Measurements from ENCODE around the gene COL6A6. TPM values are rescaled to one million over a fixed set of nuclear protein-coding genes. Genes with fewer than 3 reads are reported as not detected.

Gene COL6A6
- total RNA-seq, 1 donor from 2014 or later: not detected

GRCh38 chr3:130558366-130558765 is 41.4 kb downstream of the COL6A6 start:
- no peaks in the 10 kb centered on the region for H3K9me3 Mint-ChIP-seq
- TF ChIP-seq CTCF (IDR thresholded peaks at IDR 0.05): no peak
- CTCF ChIA-PET: no interaction called here
- H3K27me3 Mint-ChIP-seq: peaks cover 9% of the 10 kb centered on the region
- no peak overlapping the region for H3K27ac Mint-ChIP-seq
- POLR2A ChIA-PET: no interaction called here
- DNase-seq (no peak), ATAC-seq (ENCODE audit: low read depth) (no peak)
- no peaks in the 10 kb centered on the region for H3K4me1 Mint-ChIP-seq
- no peaks in the 10 kb centered on the region for H3K36me3 Mint-ChIP-seq (ENCODE audit: low read depth)
- intact Hi-C loops (cut with micrococcal nuclease): no loop called here
- H3K4me3 Mint-ChIP-seq: no peak overlapping the region

- POLR2A ChIA-PET: no interaction called here
- ATAC-seq (ENCODE audit: low read depth): no peak
- CTCF ChIA-PET: no interaction called here
- H3K36me3 Mint-ChIP-seq (ENCODE audit: low read depth): no peaks in the 10 kb centered on the region
- no peaks in the 10 kb centered on the region for H3K27me3 Mint-ChIP-seq
- TF ChIP-seq CTCF (IDR thresholded peaks at IDR 0.05): no peak
- no peaks in the 10 kb centered on the region for H3K9me3 Mint-ChIP-seq
- intact Hi-C loops (cut with micrococcal nuclease): no loop called here
- H3K27ac Mint-ChIP-seq: no peak overlapping the region
- DNase-seq: no peak
- H3K4me1 Mint-ChIP-seq: no peaks in the 10 kb centered on the region
- no peak overlapping the region for H3K4me3 Mint-ChIP-seq
Observed at GRCh38 chr3:130565224-130565623, 48.2 kb downstream of the COL6A6 start.

Other genes with a start within 250 kb of the COL6A6 start
- gene COL6A5, start 171.5 kb upstream of the COL6A6 start, total RNA-seq: not detected in 2 replicates
- gene PIK3R4, start 229.7 kb downstream of the COL6A6 start, total RNA-seq: 22.1 and 32.4 TPM in 2 replicates